Activated T-cell treated with anti-CD3 and anti-CD28 coated beads for 24 hours (primary cell): Measurements from ENCODE around the gene ITGA7.

Experiments
- DNase-seq: peaks from one replicate; pipeline ENCODE4 v3.0.0-alpha.2; 2020; ENCODE audit warnings: low read depth

Gene ITGA7

GRCh38 chr12:55637467-55637866 lies 70.2 kb downstream of the ITGA7 start:
- no peak for DNase-seq

GRCh38 chr12:55636853-55637252 lies 70.9 kb downstream of the ITGA7 start, which contains the start of gene OR10P1:
Gene OR10P1, plus strand, starts transcription at chr12:55636892. Its CDS starts 0 bp downstream, at chr12:55636892.
- DNase-seq = no peak

- no peak for DNase-seq
Observed at GRCh38 chr12:55636116-55636655, 71.5 kb downstream of the ITGA7 start.
